ENCODE data around the gene BNIP2. TPM values are rescaled to one million over a fixed set of nuclear protein-coding genes. Genes with fewer than 3 reads are reported as not detected.

BNIP2 gene
- total RNA-seq, 1 donor from 2014 or later, result 101 TPM

DNA sequence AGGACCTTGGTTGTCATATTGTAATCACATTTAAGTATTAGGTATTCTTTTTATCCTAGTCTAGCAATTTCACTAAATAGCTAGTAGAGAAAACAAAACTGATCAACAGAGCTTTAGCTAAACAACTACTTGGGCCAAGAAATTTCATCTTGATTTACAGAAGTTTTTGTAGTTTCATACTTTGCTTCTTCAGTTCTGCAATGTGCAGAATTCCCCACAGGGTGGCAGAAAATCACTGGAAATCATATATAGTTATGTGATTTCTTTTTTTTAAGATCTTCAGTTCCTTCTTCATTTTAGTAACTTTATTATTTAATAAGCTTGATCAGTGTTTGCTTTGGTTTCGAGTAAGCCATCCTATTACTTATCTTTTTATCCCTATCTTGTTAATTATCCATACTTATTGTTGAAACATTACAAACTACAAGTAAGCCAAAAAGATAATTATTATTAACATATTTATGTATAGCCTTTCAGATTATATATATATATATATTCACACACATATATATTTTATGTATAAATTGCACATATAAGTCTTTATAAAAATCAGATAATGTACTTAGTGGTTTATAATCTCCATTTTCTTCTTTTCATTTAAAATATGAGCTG is 2.2 kb upstream of the BNIP2 start:
- intact Hi-C loops (cut with DNase I), result no loop called here
- DNase-seq (ENCODE audit: low spot score) (no peak), ATAC-seq (no peak)

DNA sequence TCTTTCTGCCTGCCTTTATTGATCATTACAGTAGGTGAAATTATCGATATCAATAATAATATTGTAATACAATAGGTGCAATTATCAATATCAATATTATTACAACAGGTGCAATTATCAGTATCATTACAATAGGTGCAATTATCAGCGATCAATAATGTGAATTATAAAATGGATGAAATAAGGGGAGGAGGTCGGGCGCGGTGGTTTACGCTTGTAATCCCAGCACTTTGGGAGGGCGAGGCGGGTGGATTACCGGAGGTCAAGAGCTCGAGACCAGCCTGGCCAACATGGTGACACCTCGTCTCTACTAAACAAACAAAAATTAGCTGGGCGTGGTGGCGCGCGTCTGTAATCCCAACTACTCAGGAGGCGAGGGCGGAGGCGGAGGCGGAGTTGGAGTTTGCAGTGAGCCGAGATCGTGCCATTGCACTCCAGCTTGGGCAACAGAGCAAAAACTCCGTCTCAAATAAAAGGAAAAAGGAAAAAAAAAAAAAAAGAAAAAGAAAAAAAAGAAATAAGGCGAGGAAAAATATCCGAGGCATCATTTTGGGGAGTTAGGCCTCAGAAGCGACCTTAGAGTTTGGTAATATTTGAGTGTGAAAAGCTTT is 611 bp upstream of the BNIP2 start:
- intact Hi-C loops (cut with DNase I), result no loop called here
- ATAC-seq (peak; percentile 86), DNase-seq (ENCODE audit: low spot score) (peak; percentile 87)

DNA sequence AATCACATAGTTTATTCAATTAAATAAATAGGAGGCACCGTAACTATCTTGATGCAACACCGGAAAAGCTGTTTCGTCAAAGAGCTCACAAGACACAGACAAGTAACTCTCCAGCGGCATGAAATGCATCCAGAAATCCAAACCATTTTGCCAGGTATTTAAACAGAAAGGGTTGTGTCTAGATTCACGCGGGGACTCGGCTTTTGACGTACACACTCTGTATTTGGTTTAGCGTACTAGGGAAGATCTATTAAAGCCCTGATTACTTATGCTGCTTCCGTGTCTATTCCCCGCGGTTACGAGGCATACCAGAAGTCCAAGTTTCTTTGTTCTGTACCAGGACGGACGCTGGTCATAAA is 718 bp downstream of the BNIP2 start:
- ATAC-seq (no peak), DNase-seq (ENCODE audit: low spot score) (no peak)
- intact Hi-C loops (cut with DNase I), result no loop called here

DNA sequence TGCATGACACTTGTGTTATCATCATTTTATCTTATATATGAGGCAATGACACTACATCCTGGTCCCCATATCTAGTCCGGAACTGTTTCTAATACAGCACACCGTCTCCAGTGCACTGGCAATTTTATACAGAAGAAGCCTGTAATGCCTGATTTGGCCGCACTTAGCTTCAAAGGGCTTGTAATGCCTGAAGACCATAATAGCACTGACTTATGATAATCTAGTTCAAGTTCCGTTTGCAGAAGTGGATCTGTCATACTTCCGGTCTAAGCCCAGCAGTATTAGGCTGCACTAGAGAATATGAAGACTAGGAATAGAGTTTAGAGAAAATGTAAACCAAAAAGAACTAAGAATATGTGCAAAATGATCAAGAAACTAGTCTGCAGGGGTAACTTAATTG is 1.3 kb downstream of the BNIP2 start:
- no peak for DNase-seq (ENCODE audit: low spot score)
- no peak for ATAC-seq
- intact Hi-C loops (cut with DNase I), result no loop called here

DNA sequence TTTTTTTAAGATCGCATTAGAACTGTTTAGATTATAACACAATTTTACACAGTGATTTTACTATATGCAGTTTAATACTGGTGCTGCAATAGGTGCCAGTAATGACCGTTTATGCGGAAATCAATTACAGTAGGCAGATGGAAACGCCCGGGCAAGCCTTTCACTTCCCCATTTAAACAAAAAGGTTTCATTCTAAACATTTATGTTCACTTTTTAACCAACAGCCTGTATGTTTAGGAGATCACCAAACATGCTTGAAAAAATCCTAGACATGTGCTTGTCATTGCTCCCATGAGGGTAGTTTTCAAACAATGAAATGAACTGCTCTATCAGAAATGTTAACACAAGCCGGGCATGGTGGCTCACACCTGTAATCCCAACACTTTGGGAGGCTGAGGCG is 2.7 kb downstream of the BNIP2 start:
- no peak for DNase-seq (ENCODE audit: low spot score)
- ATAC-seq, result no peak
- intact Hi-C loops (cut with DNase I), result no loop called here

DNA sequence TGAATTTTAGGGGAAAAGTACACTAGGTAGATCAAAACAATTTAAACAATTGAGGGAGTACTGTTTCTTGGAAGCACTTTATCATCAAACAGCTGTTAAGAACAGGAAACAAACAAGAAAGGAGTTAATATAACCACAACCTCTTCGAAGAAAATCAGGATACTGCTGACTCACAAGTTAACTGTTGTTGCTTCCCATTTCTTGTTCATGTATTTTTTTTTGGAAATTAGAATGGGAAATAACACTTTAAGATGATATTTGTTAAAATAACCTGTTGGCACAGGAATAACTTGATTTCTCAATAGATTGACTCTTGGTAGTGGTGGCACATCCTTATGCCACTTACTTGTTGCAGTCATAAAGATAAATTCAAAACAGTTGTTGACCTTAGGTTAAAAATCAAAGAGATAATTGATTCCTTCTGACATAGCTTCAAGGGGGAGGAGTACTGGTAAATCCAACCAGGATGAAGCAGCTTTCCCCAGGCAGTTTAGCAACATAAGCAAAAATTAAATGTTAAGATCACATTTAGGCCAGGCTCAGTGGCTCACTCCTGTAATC is 3.3 kb downstream of the BNIP2 start:
- DNase-seq (ENCODE audit: low spot score), result no peak
- intact Hi-C loops (cut with DNase I), result loop anchor here (2.0 kb wide), 1 partner anchor 27 kb away; no protein-coding TSS in a partner anchor
- no peak for ATAC-seq

DNA sequence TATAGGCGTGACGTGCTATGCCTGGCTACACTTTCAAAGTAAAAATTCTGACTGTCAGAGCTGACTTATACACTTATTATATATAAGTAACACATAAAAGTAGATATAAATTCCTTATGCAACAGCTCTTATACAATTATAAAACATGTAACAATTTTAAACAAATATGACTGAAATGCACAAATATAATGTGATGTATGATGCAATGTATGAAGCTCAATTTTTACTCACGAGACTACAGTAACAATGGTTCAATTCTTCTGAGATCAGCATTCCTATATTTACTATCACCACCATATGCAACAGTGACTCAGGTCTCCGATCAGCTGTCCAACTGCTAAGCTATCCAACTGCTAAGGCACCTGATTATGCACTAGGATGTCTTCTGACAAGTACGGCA is 8.2 kb downstream of the BNIP2 start:
- ATAC-seq (no peak), DNase-seq (ENCODE audit: low spot score) (no peak)
- intact Hi-C loops (cut with DNase I), result no loop called here

DNA sequence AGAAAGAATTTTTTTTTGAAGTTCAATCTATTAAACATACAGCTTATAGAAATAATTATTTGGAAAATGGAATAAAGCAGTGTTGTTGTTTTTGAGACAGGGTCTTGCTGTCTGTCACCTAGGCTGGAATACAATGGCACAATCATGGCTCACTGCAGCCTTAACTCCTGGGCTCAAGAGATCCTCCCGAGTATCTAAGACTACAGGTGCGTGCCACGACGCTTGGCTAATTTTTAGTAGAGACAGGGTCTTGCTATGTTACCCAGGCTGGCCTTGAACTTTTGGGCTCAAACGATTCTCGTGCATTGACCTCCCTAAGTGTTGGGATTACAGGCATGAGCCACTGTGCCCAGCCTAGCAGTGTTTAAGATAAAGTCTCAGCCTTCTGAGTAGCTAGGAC is 8.8 kb downstream of the BNIP2 start:
- intact Hi-C loops (cut with DNase I), result no loop called here

DNA sequence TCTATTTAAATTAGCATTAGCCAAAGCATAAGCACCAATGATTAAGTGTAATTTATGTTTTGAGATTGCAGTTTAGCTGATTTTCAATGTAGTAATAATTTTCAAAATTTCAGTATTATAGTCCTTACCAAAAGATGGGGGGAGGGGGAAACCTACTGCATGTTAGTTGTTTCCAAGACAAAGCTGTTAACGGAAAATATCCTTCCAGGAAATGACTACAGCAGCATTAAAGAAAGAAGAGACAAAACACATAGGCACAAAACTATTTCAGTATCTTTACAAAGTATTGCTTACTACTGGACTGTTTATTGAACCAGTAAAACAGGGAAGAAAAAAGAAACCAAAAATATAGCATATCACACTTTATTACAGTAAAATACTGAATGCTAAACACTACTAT is 10.5 kb downstream of the BNIP2 start:
- no peak for ATAC-seq
- intact Hi-C loops (cut with DNase I), result no loop called here
- DNase-seq (ENCODE audit: low spot score), result no peak

More for the DNA sequence above, 8.8 kb downstream of the BNIP2 start:
- no peak for DNase-seq (ENCODE audit: low spot score)
- ATAC-seq, result no peak

DNA sequence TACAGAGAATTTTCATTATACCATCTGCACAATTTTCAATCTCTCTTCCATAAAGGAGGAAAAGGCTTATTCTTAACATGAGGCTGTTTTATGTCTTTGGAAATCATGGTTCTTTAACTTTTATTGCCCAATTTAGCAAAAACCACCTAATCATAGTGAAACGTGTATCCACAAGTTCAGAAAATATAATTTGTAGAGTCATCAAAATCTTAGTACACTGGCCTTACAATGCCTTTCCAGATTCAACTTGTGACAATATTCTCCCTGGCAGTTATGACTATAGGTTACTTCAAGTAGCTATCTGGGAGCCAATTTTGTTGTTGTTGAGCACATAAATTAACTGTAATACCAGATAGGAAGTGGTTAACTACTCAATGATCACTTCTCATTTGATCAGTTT is 10.9 kb downstream of the BNIP2 start:
- DNase-seq (ENCODE audit: low spot score), result no peak
- intact Hi-C loops (cut with DNase I), result no loop called here
- ATAC-seq, result no peak

DNA sequence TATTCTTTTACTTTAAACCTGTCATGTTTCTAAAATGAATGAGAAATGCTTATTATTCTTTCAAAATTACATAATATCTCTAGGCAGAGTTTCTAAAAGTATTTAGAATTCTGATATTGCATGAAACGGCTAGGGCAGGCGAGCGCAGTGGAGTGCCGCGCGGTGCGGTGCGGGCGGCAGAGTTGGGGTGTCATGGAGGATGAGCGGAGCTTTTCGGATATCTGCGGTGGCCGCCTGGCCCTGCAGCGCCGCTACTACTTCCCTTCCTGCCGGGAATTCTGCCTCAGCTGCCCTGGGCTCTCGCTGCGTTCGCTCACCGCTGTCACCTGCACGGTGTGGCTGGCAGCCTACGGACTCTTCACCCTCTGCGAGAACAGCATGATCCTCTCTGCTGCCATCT is 12.6 kb downstream of the BNIP2 start:
- no peak for ATAC-seq
- intact Hi-C loops (cut with DNase I), result no loop called here
- no peak for DNase-seq (ENCODE audit: low spot score)

DNA sequence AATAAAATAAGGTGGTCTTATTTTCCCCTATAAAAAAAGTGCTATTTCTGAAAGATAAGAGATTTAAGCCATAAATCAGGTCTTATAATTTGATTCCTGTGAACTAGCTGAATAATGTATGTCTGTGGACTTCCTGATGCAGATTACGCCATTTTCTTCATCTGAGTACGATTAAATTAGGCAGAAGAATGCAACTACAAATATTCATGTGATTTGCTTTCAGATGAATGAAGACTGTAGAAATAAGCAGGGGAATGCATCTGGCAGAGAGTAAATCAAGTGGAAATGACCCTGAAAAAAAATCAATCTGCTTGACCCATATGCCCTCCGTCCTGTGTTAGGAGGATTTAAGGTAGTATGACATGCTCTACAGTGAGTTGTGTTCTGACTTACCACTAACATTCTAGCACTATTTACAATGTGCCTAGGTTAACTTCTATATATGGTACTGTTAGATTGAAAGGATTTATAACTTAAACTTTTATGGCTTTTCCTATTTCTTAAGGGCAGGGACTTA is 14.7 kb downstream of the BNIP2 start:
- intact Hi-C loops (cut with DNase I), result no loop called here
- DNase-seq (ENCODE audit: low spot score) (no peak), ATAC-seq (no peak)

DNA sequence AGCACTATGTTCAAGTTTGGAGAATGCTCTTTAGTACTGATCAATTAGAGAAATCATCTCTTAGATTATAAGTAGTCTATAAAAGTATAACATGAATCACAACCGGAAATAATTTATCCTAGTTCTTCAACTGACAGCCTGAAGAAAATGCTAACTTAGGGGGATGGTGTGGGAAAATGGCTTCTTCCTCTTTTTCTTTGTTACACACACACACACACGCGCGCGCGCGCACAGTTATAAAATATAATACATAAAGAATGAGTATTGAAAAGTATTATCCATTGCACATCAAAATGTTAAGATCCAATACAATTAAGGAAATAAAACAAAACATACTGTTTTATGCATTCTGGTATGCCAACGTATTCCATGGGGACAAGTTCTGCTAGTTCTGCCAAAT is 20.6 kb downstream of the BNIP2 start:
- intact Hi-C loops (cut with DNase I), result no loop called here
- no peak for DNase-seq (ENCODE audit: low spot score)
- ATAC-seq, result no peak

DNA sequence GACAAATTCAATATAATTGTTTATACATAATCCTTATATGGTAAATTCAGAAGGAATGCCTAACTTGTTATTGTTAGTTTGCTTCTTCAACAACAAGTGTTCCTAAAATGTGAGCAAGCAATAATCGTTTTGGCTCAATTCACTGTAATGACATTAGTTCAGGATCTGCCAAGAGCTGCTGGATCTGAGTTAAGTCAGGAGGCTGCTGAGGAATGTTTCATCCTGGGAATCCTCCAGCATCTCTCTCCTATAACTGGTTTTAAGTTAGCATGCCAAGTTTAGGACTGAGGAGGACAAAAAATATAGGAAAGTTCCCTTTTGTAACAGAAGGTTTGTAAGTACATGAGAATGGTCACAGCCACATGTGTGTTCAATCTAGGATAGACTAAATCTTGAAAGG is 26.9 kb downstream of the BNIP2 start:
- ATAC-seq (no peak), DNase-seq (ENCODE audit: low spot score) (no peak)
- intact Hi-C loops (cut with DNase I), result no loop called here

DNA sequence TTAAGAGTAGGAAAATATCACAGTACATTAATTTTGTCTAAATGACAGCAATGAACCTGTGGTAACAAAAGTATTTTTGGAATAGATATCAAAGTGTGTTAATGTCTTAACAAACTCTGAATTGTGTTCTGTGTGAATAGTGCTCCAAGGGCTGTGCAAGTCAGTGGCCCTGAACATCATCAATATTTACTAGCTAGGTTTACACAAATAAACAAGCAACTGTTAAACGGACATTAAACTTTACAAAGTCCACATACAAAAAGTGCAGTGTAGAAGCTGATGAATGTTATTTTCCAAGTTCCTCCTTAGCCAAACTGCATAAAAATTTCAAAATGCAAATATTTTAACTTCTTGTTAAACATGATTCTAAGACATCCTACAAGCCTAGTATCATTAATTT is 29.8 kb downstream of the BNIP2 start:
- ATAC-seq, result no peak
- no peak for DNase-seq (ENCODE audit: low spot score)
- intact Hi-C loops (cut with DNase I), result loop anchor here (2.0 kb wide), 1 partner anchor 25 kb away; no protein-coding TSS in a partner anchor

DNA sequence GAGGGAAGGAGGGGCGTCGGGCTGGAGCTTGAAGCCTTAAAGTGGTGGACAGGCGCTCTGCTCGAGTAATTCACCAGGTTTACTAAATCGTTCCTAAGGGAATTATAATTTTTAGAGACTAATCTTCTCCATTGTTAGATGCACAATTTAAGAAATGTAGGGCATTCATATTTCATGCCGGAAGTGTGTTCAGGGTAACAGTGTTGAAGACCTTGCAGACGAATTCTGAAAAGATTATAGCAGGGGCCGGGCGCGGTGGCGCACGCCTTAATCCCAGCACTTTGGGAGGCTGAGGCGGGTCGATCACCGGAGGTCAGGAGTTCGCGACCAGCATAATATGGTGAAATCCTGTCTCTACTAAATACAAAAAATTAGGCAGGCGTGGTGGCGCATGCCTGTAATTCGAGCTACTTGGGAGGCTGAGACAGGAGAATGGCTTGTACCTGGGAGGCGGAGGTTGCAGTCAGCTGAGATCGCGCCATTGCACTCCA is 31.4 kb downstream of the BNIP2 start:
- intact Hi-C loops (cut with DNase I), result loop anchor here (2.0 kb wide), 1 partner anchor 27 kb away; no protein-coding TSS in a partner anchor
- ATAC-seq (peak; percentile 42), DNase-seq (ENCODE audit: low spot score) (no peak)

DNA sequence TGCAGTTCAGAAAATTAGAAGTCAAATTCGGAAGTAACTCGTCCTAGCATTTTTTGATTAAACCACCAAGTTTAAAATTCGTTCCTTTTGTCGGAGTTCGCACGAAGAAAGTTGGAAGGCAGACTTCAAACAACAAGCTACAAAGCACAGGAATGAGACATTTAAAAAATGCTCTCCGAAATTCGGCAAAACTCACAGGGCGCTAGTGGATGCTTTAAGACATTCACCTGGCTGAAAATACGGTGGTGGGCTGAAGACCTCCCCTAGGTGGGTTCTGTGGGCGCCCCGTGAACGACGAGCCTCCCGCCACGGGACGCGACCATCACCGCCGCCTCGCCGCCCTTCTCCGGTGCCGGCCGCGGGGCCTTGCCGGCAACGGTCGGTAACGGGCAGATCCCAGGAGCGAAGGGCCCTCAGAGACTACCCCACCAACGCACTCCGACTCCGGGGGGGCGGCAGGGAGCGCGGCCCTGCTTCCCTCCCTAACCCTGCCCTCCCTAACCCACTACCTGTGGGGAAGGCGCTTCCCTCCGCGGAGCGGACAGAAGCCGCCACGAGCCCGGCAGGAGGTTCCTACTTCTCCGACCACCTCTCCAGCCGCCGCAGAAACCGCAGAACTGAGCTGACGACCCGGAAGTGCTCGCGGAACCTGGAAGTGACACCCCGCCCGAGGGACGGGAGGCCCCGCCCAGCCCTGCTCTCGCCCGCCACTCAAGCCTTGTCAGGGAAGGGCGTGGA is 32.1 kb downstream of the BNIP2 start, which contains the start of gene GTF2A2:
GTF2A2 (minus strand) TSS at position 619 of the 738 bp plus-strand sequence. CDS start 5,238 bp downstream, outside the sequence.
- intact Hi-C loops (cut with DNase I), result no loop called here

DNA sequence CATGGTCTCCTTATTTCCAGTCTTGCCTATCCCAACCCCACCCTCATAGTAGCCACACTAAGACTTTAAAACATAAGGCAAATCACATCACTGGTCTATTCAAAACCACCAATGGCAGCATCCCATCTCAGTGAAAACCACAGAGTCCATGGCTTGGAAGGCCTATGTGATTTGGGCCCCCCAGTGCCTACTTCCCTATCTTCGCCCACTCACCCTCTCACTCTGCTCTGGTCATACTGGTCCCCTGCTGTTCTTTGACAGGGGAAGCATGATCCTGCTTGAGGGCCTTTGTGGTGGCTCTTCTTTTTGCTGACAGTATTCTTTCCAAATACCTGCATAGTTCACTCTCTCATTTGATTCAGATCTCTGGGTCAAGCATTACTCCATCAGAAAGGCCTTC is 35.1 kb downstream of the BNIP2 start:
- intact Hi-C loops (cut with DNase I), result no loop called here
- DNase-seq (ENCODE audit: low spot score), result no peak
- ATAC-seq, result no peak

More for the DNA sequence above, 32.1 kb downstream of the BNIP2 start, which contains the start of gene GTF2A2:
- DNase-seq (ENCODE audit: low spot score), result peak; percentile 96
- ATAC-seq, result peak; percentile 100

DNA sequence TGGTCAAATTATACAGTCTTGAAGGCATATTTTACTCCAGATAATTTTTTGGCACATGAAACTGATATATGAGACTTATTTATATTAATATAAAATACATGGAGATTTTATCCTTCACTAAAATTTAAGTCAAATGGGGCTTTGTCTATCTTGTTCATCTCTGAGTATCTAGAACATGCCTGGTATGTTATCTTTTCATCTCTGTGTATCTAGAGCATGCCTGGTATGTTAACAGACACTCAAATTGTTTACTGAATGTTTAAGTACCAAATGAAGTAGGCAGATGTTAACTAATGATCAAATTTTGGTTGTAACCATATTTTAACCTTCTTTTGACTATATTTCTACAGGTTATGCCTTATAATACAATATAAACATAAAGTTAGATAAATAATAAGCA is 39.5 kb downstream of the BNIP2 start:
- no peak for DNase-seq (ENCODE audit: low spot score)
- intact Hi-C loops (cut with DNase I), result no loop called here
- ATAC-seq, result no peak

DNA sequence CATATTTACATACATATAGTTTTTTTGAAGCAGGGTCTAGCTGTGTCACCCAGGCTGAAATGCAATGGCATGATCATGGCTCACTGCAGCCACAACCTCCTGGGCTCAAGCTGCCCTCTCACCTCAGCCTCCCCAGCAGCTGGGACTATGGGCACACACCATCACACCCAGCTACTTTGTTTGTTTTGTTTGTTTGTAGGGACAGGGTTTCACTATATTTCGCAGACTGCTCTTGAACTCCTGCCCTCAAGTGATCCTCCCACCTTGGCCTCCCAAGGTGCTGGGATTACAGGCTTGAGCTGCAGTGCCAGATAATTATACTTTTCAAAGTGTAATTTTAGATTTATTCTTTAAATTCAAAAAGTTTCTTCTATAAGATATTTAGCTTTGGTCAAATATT is 42.0 kb downstream of the BNIP2 start:
- intact Hi-C loops (cut with DNase I), result no loop called here
- DNase-seq (ENCODE audit: low spot score), result no peak
- no peak for ATAC-seq
